HG02884 (cell line): ENCODE results near the gene SLC9A9.
A peak's percentile ranks its signal among the peaks of the same experiment; 100 is the strongest.

Source experiments
- ATAC-seq: cut with Tn5 transposase; IDR thresholded peaks from one replicate; pipeline ENCODE4 v1.9.1; 2021; ENCODE audit warnings: mild to moderate bottlenecking, moderate library complexity; ENCODE audit not compliant: unreplicated experiment

SLC9A9 gene

GRCh38 chr3:143763564-143764162 is 84.6 kb downstream of the SLC9A9 start:
- no peak for ATAC-seq

GRCh38 chr3:143757691-143758090 is 90.6 kb downstream of the SLC9A9 start:
- ATAC-seq = no peak

DNA sequence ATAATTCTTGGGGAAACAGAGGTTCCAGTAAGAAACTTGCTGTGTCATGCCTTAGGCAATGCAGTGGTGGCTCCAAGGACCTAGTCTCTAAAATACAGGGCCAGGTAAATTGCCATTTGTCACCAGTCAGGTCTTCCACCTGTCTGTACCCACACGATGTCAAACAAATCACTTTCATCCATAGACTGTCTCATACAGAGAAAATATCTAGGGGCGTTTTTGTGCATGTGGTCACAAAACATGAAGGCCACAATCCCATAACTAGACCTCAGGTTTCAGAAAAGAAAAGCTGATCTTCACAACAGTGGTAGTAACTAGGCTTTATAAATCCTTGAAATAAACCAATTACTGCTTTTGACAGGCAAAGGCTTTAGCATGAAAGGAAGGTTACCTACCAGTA is 92.3 kb downstream of the SLC9A9 start:
- ATAC-seq = no peak

DNA sequence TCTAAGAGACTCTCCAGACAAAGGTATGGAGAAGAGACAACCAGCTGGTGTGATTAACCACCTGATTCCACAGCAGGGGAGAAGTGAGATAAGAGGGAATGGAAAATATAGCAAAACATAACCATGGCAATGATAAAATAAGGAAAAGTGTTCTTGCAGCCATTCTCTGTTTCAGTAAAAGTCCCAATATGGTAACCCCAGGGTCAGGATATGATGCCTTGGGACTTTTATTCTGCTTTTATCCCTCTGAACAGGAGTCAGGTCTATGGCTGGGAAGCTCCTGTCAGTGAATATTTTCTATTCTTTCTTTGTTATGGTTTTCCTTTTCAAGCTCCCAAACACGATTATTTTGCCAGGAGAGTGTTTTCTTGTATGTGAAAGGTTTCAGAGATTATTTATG is 94.2 kb downstream of the SLC9A9 start:
- ATAC-seq = no peak

DNA sequence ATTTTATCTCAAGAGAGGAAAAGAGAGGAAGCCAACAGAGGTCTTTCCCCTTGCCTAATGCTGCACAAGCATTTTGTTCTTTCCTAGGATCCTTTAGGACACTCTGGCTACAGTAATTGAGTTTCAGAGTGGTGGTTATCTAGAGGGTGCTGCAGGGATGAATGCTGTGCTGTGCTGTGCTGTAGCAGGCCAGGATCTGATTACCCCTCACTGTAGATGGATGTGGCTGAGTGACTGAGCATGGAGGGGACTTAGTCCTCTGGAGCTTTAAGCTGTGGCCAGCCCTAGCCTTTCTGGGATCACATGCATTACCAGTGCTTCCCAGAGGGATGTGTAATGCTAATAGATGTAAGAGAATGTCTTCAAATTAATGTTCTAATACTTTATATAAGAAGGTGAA is 94.8 kb downstream of the SLC9A9 start:
- ATAC-seq = no peak

GRCh38 chr3:143753006-143753405 is 95.3 kb downstream of the SLC9A9 start:
- ATAC-seq = no peak

- peak; percentile 75 for ATAC-seq
Observed at GRCh38 chr3:143751643-143752178, 96.6 kb downstream of the SLC9A9 start.

GRCh38 chr3:143750841-143751240 is 97.4 kb downstream of the SLC9A9 start:
- no peak for ATAC-seq

DNA sequence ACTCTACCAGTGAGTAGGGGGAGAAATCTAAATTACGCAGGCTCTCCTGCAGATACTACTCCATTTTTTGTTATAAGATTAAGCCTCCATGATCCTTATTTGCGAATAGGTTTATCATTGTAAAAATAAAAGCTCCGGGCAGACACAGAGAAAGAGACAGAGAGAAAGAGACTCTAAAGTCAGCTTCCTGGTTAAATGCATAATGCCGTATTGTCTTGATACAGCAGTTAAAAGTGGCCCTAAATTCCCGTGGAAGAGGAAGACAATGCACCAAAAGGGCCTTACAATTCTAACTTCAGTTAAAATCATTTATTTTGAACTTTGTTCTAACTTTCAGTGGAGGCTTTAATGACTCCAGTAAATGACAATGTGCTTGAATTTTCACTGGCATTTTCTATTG is 98.3 kb downstream of the SLC9A9 start:
- no peak for ATAC-seq

GRCh38 chr3:143737065-143737464 is 111.2 kb downstream of the SLC9A9 start:
- ATAC-seq = no peak

DNA sequence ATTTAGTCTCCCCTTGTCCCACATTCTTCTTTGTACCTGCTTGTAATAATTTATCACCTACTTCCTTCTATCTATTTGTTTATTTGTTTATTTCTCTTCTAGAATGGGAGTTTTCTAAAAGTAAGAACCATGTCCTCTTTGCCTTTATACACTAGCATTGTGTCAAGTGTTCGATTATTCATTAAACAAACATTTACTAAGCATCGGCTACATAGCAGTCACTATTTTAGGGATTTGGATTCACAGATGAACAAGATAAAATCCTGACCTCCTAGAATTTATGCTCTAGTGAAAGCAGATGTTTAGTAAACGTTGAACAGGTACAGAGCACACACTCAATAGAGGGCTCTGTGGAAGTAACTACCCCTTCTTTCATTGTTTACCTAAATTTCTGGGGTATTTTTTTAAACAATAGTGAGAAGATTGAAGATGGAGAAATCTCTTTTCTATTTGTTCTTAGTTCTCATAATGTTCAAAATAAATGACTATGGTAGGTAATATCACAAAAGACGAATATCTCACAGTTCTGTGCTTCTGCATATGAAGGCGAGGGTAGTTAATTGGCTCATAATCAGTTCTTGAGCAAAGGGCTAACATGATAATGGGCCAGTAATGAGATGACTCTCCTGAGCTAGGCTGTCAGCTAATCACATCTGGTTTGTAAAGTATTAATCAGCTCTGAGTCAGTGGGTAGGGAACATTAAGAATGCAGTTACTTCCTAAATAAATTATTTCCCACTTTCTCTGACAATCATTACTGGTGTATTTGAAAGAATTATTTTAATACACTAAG is 111.9 kb downstream of the SLC9A9 start:
- no peak for ATAC-seq

DNA sequence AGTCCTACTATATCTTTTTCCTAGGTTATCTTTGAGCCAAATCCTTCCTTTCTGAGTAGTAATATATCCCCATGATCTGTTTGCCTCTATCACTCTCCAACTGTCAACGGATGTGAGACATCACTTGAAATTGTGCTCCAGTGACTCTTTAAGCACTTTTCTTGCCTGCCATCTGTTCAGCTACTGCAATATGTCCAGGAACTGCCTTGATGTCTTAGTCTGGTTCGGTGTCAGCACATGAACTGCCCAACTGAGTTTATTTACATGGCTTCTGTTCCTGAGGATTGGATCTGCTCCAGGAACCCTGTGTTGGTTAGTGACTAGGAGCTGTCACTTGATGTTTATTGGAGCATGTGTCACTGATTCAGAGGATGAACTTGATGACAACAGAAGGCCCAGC is 116.5 kb downstream of the SLC9A9 start:
- ATAC-seq = no peak

DNA sequence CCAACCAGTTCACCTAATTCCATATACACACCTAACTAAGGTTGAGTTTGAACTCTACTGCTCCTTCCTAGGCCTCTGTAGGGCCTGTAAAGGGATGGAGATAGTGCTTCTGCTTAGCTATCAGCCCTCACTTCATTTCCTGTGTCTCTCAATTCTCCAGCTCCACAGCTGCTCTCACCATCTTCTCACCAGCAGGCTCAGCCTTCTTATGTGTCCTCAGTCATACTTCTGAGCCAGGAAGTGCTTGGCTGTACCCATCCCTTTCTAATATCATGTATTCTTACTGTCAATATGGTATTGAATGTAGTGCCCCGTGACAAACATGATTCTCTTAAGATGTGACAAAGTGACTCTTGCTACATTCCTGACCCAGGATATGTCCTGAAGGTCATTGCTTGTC is 116.9 kb downstream of the SLC9A9 start:
- no peak for ATAC-seq

GRCh38 chr3:143727391-143727790 is 120.9 kb downstream of the SLC9A9 start:
- no peak for ATAC-seq

DNA sequence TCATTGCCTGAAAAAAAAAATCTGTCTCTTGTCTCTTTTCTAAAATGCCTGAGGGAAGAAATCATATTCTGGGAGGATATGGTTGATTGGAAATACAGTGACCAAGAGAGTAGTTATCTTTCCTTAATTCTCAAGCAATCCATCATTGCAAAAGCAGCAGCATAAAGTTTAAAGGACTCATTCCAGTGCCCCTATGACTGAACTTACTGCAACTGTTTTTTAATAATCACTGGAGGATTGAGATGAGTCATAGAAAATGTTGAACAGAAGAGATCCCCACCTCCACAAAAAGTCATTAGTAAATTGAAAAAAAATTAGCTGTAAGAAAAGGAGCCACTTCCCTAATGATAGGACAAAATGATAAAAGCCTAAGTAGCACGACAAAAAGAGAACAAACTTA is 121.5 kb downstream of the SLC9A9 start:
- ATAC-seq = no peak

DNA sequence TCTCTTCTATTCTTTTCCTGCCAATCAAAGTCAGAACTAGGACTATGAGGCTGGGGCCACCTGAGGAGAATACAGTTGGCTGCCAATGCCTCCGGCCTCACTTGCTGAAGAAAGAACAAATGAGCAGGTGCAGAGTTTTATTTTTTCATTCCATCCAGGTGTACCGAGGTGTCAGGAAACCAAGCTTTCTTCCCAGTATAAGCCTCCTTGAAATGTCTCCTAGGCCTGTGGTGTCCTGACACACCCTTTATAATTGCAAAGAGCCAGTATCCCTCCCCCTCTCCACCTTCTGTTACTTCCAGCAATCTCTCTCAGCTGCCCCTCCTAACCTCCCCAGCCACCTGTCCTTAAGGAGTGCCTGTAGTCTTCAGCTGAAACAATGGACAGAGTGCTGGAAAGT is 127.9 kb downstream of the SLC9A9 start:
- no peak for ATAC-seq

GRCh38 chr3:143718463-143718862 is 129.8 kb downstream of the SLC9A9 start:
- ATAC-seq = no peak

GRCh38 chr3:143716731-143717130 is 131.5 kb downstream of the SLC9A9 start:
- ATAC-seq = no peak

DNA sequence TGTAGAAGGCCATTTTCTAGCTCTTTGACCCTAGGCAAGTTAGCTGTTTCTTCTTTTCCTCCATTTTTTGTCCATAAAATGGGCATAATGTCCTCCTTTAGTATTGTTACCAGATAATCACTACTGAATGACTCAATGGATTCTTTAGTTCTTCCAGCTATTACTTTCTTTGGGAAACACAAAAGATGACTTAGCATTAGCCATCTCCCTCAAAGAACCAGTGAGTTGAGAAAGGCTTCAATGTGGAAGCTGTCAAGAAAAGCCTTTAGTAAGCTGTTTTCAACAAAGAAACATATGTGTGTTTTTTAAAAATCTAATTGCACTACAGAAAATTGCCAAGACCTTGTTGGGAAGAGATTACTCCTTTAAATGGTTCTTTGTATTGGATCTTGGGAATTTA is 135.7 kb downstream of the SLC9A9 start:
- ATAC-seq = no peak

DNA sequence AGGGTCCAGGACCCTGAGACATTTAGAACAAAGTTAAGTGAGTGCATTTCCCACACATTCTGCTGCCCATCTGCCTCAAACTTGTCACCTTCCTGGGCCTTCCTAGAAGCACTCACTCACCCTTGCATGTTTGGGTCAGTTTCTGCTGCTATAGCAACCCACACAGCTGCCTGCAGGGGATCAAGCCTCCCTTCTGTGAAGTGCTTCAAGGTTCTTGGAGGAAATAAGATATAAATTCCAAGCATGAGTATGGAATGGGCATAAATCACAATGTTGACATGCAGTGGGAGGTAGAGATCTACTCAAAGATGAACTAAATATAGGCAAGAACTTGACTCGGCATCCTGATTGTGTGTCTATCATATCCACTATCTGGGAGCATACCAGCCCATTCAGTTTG is 140.4 kb downstream of the SLC9A9 start:
- no peak for ATAC-seq

GRCh38 chr3:143700431-143700975 is 147.8 kb downstream of the SLC9A9 start:
- no peak for ATAC-seq

DNA sequence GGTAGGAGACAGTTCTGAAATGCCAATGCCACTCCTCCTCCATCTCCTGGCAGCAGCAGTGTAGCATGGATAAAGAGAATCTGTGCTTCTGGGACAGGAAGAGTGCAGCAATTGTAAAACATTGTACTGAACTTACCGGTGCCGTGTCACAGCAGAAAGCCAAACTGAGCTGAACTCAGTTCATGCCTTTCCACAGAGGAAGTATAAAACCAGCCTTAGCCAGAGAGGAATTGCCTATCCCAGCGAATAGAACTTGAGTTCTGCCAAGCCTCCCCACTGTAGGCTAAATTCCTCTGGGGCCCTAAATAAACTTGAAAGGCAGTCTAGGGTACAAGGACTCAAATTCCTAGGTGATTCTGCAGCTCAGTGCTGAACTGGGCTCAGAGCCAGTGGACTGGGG is 148.8 kb downstream of the SLC9A9 start:
- no peak for ATAC-seq
